SK-MEL-5 (cell line): ENCODE measurements around the gene POU2AF1. TPM values are rescaled to one million over a fixed set of nuclear protein-coding genes. Genes with fewer than 3 reads are reported as not detected.

ENCODE experiments used
- DNase-seq: peaks from one replicate; pipeline ENCODE4 v3.0.0-alpha.2; 2016; ENCODE audit warnings: low read depth, low spot score
- in situ Hi-C: cut with HindIII; loops from 2 replicates; pipeline ENCODE4 v1.10.0; 2016; ENCODE audit warnings: low sequenced_read_pairs, high pct_unique_total_duplicates, low pct_unique_long_range_greater_than_20kb
- total RNA-seq: library from RNA; depleted of rRNA; stranded (reverse); fragments of >200 nt; shearing (Covaris generic); gene quantifications from 2 replicates; pipeline ENCODE4 v1.2.3, GENCODE V29; 2014

POU2AF1 gene
- total RNA-seq, 1 experiment from 2014 or later: not detected

GRCh38 chr11:111357150-111358037, 21.7 kb downstream of the POU2AF1 start:
- no peak for DNase-seq
- in situ Hi-C loops: no loop called here

DNA sequence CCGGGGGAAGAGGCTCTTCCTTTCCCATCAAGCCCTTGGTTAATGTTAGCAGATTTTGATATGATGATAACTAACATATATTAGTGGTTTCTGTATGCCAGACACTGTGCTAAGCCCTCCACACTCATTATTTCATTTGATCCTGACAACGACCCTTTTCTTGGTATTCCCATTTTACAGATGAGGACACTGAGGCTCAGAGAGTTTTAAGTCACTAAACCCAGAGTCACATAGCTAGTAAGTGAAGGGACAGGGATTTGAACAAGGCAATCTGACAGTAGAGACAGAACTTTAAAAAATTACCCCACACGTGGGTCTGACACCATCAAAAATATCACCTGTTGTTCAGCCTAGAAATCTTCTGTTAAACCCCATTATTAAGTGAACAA, 22.4 kb downstream of the POU2AF1 start:
- no peak for DNase-seq
- in situ Hi-C loops: no loop called here

DNA sequence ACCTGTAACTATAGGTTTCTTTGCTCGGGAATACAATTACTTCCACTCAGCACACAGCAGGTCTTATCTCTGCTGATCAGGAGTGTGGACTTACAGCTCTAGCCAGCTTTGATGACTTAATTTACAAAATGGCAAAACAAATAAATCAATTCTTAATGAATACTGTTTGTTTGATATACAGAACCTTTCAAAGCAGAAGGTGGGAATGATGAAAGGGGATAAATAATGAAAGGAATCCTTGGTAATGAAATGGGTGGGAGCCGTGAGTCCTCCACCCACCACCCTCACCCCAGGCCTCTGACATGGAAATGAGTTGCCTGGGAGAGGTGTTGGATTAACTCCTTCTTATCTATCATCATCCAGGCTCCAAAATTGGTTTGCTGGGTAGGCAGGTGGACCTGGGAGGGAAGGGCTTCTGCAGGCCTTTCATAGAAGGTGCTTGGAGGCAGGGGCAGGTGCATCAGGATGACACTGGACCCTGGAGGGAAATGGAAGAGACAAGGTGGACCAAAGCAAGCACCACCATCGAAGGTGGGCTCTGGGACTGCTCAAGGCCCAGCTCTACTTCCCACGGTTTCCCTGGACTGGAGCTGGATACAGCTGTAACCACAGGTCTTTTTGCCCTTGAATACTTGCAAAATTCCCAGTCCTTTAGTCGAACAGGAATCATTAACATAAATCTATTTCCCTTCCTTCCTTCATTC, 23.0 kb downstream of the POU2AF1 start:
- in situ Hi-C loops: no loop called here

DNA sequence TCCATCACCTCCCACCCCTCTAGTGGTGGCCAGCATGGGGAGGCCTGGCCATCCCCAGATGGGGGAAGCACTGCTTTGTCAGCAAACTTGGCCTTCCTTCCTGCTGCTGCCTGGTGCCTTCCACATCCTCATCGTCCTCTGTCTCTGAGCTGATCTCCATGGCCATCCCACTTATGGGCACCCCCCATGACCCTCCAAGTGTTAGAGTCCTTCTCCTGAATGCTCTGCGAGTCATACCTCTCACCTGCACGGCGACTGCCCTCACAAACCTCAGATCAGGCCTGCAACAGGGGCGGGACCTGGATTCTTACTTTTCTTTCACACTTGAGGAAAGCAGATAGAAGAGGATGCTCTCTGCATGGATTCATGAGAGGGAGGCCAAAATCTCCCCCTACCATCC, 24.0 kb downstream of the POU2AF1 start:
- in situ Hi-C loops: no loop called here
- DNase-seq: no peak

More for the DNA sequence above, 23.0 kb downstream of the POU2AF1 start:
- DNase-seq: no peak

DNA sequence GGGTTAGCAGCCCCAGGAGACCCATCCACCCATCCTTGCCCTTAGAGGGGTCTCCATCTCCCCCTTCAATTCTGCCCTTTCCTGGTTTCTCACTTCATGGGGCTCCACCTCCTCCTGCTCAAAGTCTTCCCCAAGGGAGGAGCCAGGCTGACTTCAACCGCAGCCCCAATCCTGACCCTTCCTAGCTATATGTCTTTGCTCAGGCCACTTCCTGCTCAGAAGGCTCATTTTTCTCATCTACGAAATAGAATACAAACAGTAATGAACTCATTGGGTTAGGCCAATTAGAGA, 24.5 kb downstream of the POU2AF1 start:
- in situ Hi-C loops: no loop called here
- no peak for DNase-seq

DNA sequence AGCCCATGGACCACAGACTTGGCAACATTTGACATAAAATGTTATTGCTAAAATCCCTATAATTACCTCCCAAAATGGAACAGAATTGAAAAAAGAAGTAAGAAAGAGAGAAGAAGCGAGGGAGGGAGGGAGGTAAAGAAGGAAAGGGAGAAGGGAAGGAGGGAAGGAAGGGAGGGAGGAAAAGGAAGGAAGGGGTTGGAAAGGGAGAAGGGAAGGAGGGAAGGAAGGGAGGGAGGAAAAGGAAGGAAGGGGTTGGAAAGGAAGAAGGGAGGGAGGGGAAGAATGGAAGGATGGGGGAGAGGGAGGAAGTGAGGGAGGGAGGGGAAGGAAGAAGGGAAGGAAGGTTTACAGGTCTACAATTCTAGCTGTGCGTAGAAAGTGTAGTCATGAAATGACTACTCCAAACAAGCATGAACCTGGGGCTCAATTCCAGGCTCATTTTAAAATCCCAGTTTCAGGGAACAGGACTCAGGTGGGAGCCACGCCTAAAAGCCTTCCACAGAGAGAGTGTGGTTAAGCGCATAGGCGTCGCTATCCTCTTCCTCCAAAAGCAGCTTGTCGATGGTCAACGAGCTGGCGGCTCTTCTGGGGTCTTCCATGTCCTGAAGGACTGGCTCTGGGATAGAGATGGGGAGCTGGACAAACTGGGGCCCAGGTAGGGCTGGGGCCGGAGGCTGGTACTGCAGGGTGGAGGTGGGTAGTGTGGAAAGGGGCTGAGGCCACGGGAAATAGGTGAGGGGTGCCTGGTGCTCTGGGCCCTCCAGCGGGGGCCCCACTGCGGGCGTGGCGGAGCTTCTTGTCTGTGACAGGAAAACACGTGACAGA, 25.1 kb downstream of the POU2AF1 start:
- in situ Hi-C loops: no loop called here

GRCh38 chr11:111352935-111353710, 26.0 kb downstream of the POU2AF1 start:
- no peak for DNase-seq
- in situ Hi-C loops: no loop called here

More for the DNA sequence above, 25.1 kb downstream of the POU2AF1 start:
- no peak for DNase-seq

DNA sequence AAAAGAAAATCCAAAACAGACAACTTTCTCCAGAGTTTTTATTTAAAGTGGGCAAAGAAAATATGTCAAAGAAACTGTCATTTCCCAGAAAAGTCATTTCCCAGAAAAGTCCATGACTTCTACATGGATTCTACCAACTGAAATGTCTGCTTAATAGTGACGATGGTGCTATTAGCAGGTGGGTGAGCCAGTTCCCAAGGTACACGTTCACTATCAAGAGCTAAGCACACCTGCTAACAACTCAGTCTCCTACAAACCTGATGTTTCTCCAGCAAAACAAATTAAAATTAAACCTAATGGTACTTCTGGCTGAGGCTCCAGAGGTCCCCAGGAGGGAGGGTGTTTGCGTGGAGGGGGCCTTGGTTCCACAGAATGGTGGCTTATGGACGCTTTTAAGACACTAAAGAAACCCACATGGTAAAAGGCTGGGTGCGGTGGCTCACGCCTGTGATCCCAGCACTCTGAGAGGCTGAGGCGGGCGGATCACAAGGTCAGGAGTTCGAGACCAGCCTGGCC, 26.8 kb downstream of the POU2AF1 start:
- in situ Hi-C loops: no loop called here
- no peak for DNase-seq

GRCh38 chr11:111351374-111352055, 27.6 kb downstream of the POU2AF1 start:
- DNase-seq: no peak
- in situ Hi-C loops: no loop called here

DNA sequence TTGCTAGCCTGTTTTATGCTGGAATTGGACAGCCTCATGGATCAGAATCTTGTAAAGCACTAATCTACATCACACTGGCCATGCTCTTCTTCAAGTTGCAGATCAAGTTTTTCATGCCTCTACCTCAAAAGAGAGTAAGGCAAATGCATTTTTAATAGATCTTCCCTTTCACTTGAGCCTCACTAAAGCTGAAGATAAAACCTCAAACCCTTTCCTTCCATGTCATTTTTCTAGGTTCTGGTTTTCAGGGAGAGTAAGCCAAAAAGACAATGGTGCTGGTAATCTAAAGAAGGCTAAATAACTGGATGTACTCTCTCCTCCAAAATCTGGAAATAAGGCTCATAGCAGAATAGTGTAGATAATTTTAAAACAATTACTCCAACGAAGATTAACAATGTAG, 28.3 kb downstream of the POU2AF1 start:
- in situ Hi-C loops: no loop called here
- no peak for DNase-seq

- in situ Hi-C loops: no loop called here
Measured at GRCh38 chr11:111349191-111349695, 29.8 kb downstream of the POU2AF1 start.

GRCh38 chr11:111348147-111348546, 30.9 kb downstream of the POU2AF1 start:
- DNase-seq: no peak
- in situ Hi-C loops: no loop called here

More at GRCh38 chr11:111349191-111349695, 29.8 kb downstream of the POU2AF1 start:
- DNase-seq: no peak

DNA sequence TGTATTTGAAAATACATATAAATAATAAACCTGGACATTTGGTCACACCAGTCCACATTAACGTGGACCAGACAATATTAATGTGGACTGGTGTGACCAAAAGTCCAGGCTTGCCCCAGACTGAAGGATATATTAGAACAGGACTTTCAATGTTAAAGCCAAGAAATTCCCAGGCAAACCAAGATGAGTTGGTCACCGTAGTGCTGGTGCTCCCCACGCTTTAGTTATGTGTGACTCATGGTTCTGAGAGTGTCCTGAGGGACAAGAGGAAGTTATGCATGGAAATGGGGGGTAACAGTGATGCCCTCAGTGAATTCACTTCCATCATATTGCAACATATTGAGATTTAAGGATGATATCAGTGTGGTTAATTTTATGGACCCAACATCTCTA, 31.4 kb downstream of the POU2AF1 start:
- DNase-seq: no peak
- in situ Hi-C loops: no loop called here

GRCh38 chr11:111347002-111347722, 31.9 kb downstream of the POU2AF1 start:
- in situ Hi-C loops: no loop called here
- DNase-seq: no peak

DNA sequence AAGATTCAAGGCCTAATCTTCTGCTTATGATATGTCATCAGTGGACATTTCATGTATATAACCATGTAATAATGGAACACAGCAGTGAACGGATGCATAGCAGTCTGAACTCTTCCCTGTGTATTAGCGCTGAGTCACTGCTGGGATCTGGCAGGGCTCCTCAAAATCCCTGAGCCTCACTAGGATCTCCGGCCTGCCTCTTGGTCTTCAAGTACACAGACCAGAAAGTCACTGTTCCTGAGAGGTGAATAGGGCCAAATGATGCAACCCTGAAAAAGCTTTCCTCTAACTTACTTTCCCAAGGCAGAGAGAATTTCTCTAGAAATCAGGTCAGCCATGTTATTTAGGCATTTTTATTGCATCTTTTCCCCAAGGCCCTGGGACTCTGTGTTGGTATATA, 35.0 kb downstream of the POU2AF1 start:
- in situ Hi-C loops: no loop called here

DNA sequence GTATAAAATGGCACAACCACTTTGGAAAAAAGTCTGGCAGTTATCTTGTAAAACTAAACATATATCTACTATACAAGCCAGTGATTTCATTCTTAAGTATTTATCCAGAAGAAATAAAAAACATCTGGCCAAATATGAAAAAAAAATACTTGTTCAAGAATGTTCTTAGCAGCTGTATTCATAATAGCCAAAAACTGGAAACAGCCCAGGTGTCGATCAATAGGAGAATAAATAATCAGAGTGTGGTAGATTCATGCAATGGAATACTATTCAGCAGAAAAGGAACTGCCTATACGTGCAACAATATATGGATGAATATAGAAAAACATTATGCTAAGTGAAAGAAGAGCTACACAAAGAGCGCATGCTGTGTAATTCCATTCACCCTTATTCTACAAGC, 36.7 kb downstream of the POU2AF1 start:
- in situ Hi-C loops: no loop called here
- DNase-seq: no peak

More for the DNA sequence above, 35.0 kb downstream of the POU2AF1 start:
- DNase-seq: no peak
